Measurements from ENCODE around the gene BMERB1. TPM values are rescaled to one million over a fixed set of nuclear protein-coding genes. Genes with fewer than 3 reads are reported as not detected.
"Not testable (repeated sequence)": the region's sequence is repeated elsewhere in the genome, so short reads cannot be mapped to it uniquely, and the experiment has no call there.

BMERB1 gene
- total RNA-seq, 3 donors from 2014 or later: 25.3 to 77.8 (median 38.7) TPM

DNA sequence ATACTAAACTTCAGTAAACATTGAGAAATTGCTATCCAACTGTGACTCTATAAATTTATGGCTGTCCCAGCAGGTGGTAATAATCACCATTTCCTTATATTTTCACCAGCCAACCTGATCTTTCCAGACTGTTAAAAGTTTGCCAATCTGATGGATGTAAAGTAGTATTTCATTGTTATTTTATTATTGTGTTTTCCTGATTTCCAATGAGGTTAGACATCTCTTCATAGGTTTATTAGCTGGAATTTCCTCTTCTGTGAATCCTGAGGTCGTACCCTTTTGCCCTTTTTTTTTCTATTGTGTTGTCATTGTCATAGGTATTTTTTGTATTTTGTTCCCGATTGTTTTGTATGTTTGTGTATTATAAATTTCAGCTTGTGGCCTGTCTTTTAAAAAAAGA lies 31.7 kb downstream of the BMERB1 start:
- intact Hi-C loops (cut with DNase I; ENCODE audit: low total_unique reads): no loop called here
- no peak for TF ChIP-seq POLR2A (IDR thresholded peaks at IDR 0.05)
- no peak for TF ChIP-seq CTCF (IDR thresholded peaks at IDR 0.05)
- TF ChIP-seq POLR2AphosphoS5 (IDR thresholded peaks at IDR 0.05): no peak
- H3K4me1 ChIP-seq: no peaks in the 10 kb centered on the region

DNA sequence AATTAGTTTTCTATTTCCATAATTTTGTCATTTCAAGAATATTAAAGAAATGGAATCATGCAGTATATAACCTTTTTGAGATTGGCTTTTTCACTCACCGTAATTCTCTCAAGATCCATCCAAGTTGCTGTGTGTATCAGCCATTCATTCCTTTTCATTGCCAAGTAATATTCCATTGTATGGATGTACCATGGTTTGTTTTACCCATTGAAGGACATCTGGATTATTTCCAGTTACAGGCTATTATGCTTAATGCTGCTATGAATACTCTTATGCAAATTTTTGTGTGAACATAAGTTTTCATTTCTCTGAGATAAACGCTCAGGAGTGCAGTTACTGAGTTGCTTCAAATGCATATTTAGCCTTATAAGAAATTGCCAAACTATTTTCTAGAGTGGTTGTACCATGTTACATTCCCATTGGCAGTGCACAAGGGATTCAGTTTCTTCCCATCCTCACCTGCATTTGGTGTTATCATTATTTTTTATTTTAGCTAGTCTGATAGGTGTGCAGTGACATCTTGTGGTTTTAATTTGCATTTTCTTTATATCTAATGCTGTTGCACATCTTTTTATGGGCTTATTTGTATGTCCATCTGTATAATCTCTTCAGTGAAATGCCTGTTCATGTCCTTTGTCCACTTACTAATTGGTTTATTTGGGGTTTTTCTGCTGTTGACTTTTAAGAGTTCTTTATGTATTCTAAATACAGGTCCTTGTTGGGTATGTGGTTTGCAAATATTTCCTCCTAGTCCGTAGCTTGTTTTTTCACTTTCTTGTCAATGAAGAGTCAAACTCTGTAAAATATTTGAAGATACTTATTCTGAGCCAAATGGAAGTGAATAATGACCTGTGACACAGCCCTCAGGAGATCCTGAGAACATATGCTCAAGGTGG lies 32.7 kb downstream of the BMERB1 start:
- no peaks in the 10 kb centered on the region for H3K4me1 ChIP-seq
- DNase-seq (ENCODE audit: low spot score in 2 of 2): no peak
- H3K9me3 ChIP-seq: no peaks in the 10 kb centered on the region
- intact Hi-C loops (cut with DNase I; ENCODE audit: low total_unique reads): no loop called here
- H3K27ac ChIP-seq: no peak overlapping the region
- H3K4me3 ChIP-seq: no peak overlapping the region
- TF ChIP-seq POLR2AphosphoS5 (IDR thresholded peaks at IDR 0.05): no peak
- TF ChIP-seq POLR2A (IDR thresholded peaks at IDR 0.05): no peak
- no peak for TF ChIP-seq CTCF (IDR thresholded peaks at IDR 0.05)
- no peaks in the 10 kb centered on the region for H3K27me3 ChIP-seq
- no peaks in the 10 kb centered on the region for H3K36me3 ChIP-seq

More for the DNA sequence above, 31.7 kb downstream of the BMERB1 start:
- no peak for DNase-seq (ENCODE audit: low spot score in 2 of 2)
- Histone ChIP-seq H3K36me3 (no peaks in the 10 kb centered on the region), H3K4me3 (no peak overlapping the region), H3K27me3 (no peaks in the 10 kb centered on the region), H3K27ac (no peak overlapping the region), H3K9me3 (no peaks in the 10 kb centered on the region)

DNA sequence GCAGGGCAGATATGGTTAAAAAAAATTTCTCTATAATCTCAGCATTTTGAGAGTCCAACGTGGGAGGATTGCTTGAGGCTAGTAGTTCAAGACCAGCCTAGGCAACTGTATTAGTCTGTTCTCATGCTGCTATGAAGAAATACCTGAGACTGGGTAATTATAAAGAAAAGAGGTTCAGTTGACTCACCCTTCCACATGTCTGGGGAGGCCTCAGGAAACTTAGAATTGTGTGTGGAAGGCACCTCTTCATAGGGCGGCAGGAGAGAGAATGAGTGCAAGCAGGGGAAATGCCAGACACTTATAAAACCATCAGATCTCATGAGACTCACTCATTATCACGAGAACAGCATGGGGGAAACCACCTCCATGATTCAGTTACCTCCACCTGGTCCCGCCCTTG lies 42.6 kb downstream of the BMERB1 start:
- H3K27ac ChIP-seq; H3K27me3 ChIP-seq; H3K4me3 ChIP-seq; H3K4me1 ChIP-seq; intact Hi-C loops (cut with DNase I; ENCODE audit: low total_unique reads); DNase-seq (ENCODE audit: low spot score in 2 of 2); H3K36me3 ChIP-seq; H3K9me3 ChIP-seq: not testable (repeated sequence)

GRCh38 chr16:15477802-15478201 lies 43.4 kb downstream of the BMERB1 start:
- H3K27ac ChIP-seq: no peak overlapping the region
- H3K9me3 ChIP-seq: no peaks in the 10 kb centered on the region
- no peak for TF ChIP-seq POLR2A (IDR thresholded peaks at IDR 0.05)
- no peak for TF ChIP-seq POLR2AphosphoS5 (IDR thresholded peaks at IDR 0.05)
- TF ChIP-seq CTCF (IDR thresholded peaks at IDR 0.05): no peak
- no peaks in the 10 kb centered on the region for H3K36me3 ChIP-seq
- intact Hi-C loops (cut with DNase I; ENCODE audit: low total_unique reads): no loop called here
- H3K4me1 ChIP-seq: peaks cover 0 to 4% of the 10 kb centered on the region in 2 donors
- DNase-seq (ENCODE audit: low spot score in 2 of 2): no peak
- no peaks in the 10 kb centered on the region for H3K27me3 ChIP-seq
- H3K4me3 ChIP-seq: no peak overlapping the region

GRCh38 chr16:15482068-15482747 lies 47.8 kb downstream of the BMERB1 start:
- H3K4me1 ChIP-seq: peaks cover 0 to 4% of the 10 kb centered on the region in 2 donors
- H3K36me3 ChIP-seq: no peaks in the 10 kb centered on the region
- H3K4me3 ChIP-seq: no peak overlapping the region
- H3K27me3 ChIP-seq: no peaks in the 10 kb centered on the region
- peak; percentile 35 to 62 for DNase-seq (ENCODE audit: low spot score in 2 of 2)
- TF ChIP-seq POLR2A (IDR thresholded peaks at IDR 0.05) (no peak), POLR2AphosphoS5 (IDR thresholded peaks at IDR 0.05) (no peak), CTCF (IDR thresholded peaks at IDR 0.05) (no peak)
- peak overlapping the region; percentile 20 to 40 for H3K27ac ChIP-seq
- intact Hi-C loops (cut with DNase I; ENCODE audit: low total_unique reads): no loop called here
- no peaks in the 10 kb centered on the region for H3K9me3 ChIP-seq
